Measurements from ENCODE around the gene MS4A13. TPM values are rescaled to one million over a fixed set of nuclear protein-coding genes. Genes with fewer than 3 reads are reported as not detected.
"Not testable (repeated sequence)": the region's sequence is repeated elsewhere in the genome, so short reads cannot be mapped to it uniquely, and the experiment has no call there.

The MS4A13 gene
- polyA plus RNA-seq (2013, experiment 1 of 2; ENCODE audit: insufficient read length), result not detected
- polyA plus RNA-seq (2013, experiment 2 of 2; ENCODE audit: insufficient read length), result not detected

- DNase-seq, result no peak
Measured at GRCh38 chr11:60515144-60515855, at the start of gene MS4A13. Gene MS4A13 (plus strand): TSS chr11:60515392. CDS start chr11:60518084, 2,692 bp downstream.

- no peak for DNase-seq
Measured at GRCh38 chr11:60468829-60469228, 46.4 kb upstream of the MS4A13 start.

- DNase-seq, result no peak
Measured at GRCh38 chr11:60469723-60470122, 45.5 kb upstream of the MS4A13 start.

- no peak for DNase-seq
Measured at GRCh38 chr11:60477035-60477445, 38.2 kb upstream of the MS4A13 start.

- DNase-seq, result no peak
Measured at GRCh38 chr11:60482361-60482760, 32.8 kb upstream of the MS4A13 start.

- no peak for DNase-seq
Measured at GRCh38 chr11:60485987-60486386, 29.2 kb upstream of the MS4A13 start.

GRCh38 chr11:60492488-60493009 lies 22.6 kb upstream of the MS4A13 start, which contains the start of gene MS4A12:
Gene MS4A12 (plus strand): TSS chr11:60492778. CDS start chr11:60497319, 4,541 bp downstream.
- DNase-seq, result no peak

- DNase-seq, result no peak
Measured at GRCh38 chr11:60493454-60493853, 21.7 kb upstream of the MS4A13 start.

- no peak for DNase-seq
Measured at GRCh38 chr11:60498399-60498798, 16.8 kb upstream of the MS4A13 start.

GRCh38 chr11:60498853-60499252 lies 16.3 kb upstream of the MS4A13 start:
- DNase-seq, result no peak

GRCh38 chr11:60500276-60500910 lies 14.8 kb upstream of the MS4A13 start:
- peak; percentile 1 for DNase-seq

- no peak for DNase-seq
Measured at GRCh38 chr11:60502221-60502775, 12.9 kb upstream of the MS4A13 start.

- no peak for DNase-seq
Measured at GRCh38 chr11:60504219-60504905, 10.8 kb upstream of the MS4A13 start.

- not testable (repeated sequence) for DNase-seq
Measured at GRCh38 chr11:60509609-60510008, 5.6 kb upstream of the MS4A13 start.

- not testable (repeated sequence) for DNase-seq
Measured at GRCh38 chr11:60510209-60510608, 5.0 kb upstream of the MS4A13 start.

- no peak for DNase-seq
Measured at GRCh38 chr11:60511393-60511792, 3.8 kb upstream of the MS4A13 start.

GRCh38 chr11:60512651-60513225 lies 2.5 kb upstream of the MS4A13 start:
- DNase-seq, result no peak

GRCh38 chr11:60513496-60514460 lies 1.4 kb upstream of the MS4A13 start:
- no peak for DNase-seq

GRCh38 chr11:60528465-60528864 lies 13.3 kb downstream of the MS4A13 start:
- no peak for DNase-seq

GRCh38 chr11:60528934-60529333 lies 13.7 kb downstream of the MS4A13 start:
- no peak for DNase-seq

GRCh38 chr11:60530454-60531100 lies 15.4 kb downstream of the MS4A13 start:
- no peak for DNase-seq

All from fibroblast of skin of scalp (primary cell).